ENCODE measurements around the gene SEMA7A.

SEMA7A gene

GRCh38 chr15:74386496-74387140 lies 47.1 kb downstream of the SEMA7A start:
- no peak for TF ChIP-seq CTCF (IDR thresholded peaks at IDR 0.05)

GRCh38 chr15:74385733-74386132 lies 48.0 kb downstream of the SEMA7A start:
- no peak for TF ChIP-seq CTCF (IDR thresholded peaks at IDR 0.05)

- TF ChIP-seq CTCF (IDR thresholded peaks at IDR 0.05): no peak
Observed at GRCh38 chr15:74384881-74385643, 48.7 kb downstream of the SEMA7A start.

GRCh38 chr15:74384566-74384880 lies 49.2 kb downstream of the SEMA7A start:
- TF ChIP-seq CTCF (IDR thresholded peaks at IDR 0.05): no peak

GRCh38 chr15:74383695-74384565 lies 49.8 kb downstream of the SEMA7A start:
- no peak for TF ChIP-seq CTCF (IDR thresholded peaks at IDR 0.05)

GRCh38 chr15:74383286-74383685 lies 50.5 kb downstream of the SEMA7A start:
- TF ChIP-seq CTCF (IDR thresholded peaks at IDR 0.05): no peak

- peak; percentile 96 for TF ChIP-seq CTCF (IDR thresholded peaks at IDR 0.05)
Observed at GRCh38 chr15:74382004-74382816, 51.5 kb downstream of the SEMA7A start.

Measured in LNCAP (cell line).